Sigmoid colon (tissue), 4 donors: ENCODE results near the gene TRIM44.

Source experiments
- POLR2A ChIP-seq, 2 donors: fragments of 450-650 bp; IDR thresholded peaks; one replicate each; pipeline ENCODE4 v1.6.1; 2016; ENCODE audit warnings: antibody characterized with exemption in 2 of 2, mild to moderate bottlenecking in 2 of 2, moderate library complexity in 2 of 2
- POLR2AphosphoS5 ChIP-seq, 4 donors: sonication (generic); formaldehyde crosslinking; IDR thresholded peaks; one replicate each; pipeline ENCODE4 v1.6.1; 2017; ENCODE audit warnings: antibody characterized with exemption in 4 of 4

DNA sequence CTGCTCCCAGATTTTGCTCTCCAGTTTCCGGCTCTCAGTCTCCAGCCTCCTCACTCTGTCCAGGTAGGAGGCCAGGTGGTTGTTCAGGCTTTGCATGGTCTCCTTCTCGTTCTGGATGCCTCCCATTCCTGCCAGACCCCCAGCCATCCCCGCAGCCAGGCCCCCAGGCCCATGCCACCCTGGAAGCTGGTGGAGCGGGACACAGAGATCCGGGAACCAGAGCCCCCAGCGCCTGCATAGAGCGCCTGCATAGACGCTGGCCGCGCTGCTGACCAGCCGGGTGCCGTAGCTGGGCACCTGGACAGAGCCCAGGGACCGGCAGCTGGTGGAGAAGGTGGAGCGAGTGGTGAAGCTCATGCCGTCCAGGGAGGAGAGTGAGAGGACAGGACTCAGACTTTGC lies 198.6 kb downstream of the TRIM44 start:
- TF ChIP-seq POLR2AphosphoS5 (IDR thresholded peaks at IDR 0.05), result no peak
- no peak for TF ChIP-seq POLR2A (IDR thresholded peaks at IDR 0.05)
